Measurements from ENCODE around the gene ZDHHC11. TPM values are rescaled to one million over a fixed set of nuclear protein-coding genes. Genes with fewer than 3 reads are reported as not detected.
"Not testable (repeated sequence)": the region's sequence is repeated elsewhere in the genome, so short reads cannot be mapped to it uniquely, and the experiment has no call there.

ZDHHC11 gene
- total RNA-seq, 1 donor from 2014 or later, result 18.7 TPM

DNA sequence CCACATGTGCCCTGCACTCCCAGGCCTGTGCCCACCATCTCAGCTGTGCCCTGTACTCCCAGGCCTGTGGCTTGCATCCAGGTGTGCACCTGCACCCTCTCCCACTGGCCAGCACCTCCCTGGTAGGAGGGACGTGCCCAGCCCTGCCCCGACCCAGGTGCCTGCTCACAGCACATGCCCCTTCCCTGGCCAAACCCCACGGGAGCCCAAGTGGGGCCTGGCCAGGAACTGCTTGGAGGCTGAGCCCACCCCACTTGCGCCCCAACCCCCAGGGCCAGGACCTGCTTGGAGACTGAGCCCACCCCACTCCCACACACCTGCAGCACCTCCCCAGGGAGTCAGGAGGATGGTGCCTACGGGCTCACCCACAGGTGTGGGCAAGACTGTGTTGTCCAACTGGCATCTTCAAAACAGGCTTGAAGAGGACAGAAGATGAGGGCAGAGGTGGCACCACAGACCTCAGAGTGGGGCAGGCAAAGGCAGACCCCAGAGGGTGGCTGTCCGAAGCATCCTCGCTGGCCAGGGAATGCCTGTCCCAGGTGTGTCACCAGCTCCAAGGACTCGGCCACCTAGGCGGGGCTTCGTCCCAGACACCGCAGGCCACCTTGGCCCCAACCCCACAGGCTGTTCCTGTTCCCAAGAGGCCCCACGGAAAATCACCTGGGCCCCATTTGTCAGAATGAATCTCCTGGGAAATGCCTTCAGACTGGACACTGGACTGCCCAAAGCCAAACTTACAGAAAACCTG is 77.1 kb downstream of the ZDHHC11 start:
- Histone ChIP-seq H3K27ac (replicated peaks) (no peak overlapping the region), H3K4me3 (no peak overlapping the region), H3K9me3 (replicated peaks) (no peaks in the 10 kb centered on the region), H3K4me1 (peaks cover 35% of the 10 kb centered on the region), H3K27me3 (ENCODE audit: low read depth) (no peaks in the 10 kb centered on the region), H3K36me3 (no peaks in the 10 kb centered on the region)
- TF ChIP-seq, protein P1, sequence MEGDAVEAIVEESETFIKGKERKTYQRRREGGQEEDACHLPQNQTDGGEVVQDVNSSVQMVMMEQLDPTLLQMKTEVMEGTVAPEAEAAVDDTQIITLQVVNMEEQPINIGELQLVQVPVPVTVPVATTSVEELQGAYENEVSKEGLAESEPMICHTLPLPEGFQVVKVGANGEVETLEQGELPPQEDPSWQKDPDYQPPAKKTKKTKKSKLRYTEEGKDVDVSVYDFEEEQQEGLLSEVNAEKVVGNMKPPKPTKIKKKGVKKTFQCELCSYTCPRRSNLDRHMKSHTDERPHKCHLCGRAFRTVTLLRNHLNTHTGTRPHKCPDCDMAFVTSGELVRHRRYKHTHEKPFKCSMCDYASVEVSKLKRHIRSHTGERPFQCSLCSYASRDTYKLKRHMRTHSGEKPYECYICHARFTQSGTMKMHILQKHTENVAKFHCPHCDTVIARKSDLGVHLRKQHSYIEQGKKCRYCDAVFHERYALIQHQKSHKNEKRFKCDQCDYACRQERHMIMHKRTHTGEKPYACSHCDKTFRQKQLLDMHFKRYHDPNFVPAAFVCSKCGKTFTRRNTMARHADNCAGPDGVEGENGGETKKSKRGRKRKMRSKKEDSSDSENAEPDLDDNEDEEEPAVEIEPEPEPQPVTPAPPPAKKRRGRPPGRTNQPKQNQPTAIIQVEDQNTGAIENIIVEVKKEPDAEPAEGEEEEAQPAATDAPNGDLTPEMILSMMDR (IDR thresholded peaks at IDR 0.05; ENCODE audit: borderline replicate concordance), result no peak
- no peak for DNase-seq
- intact Hi-C loops (cut with micrococcal nuclease), result no loop called here

DNA sequence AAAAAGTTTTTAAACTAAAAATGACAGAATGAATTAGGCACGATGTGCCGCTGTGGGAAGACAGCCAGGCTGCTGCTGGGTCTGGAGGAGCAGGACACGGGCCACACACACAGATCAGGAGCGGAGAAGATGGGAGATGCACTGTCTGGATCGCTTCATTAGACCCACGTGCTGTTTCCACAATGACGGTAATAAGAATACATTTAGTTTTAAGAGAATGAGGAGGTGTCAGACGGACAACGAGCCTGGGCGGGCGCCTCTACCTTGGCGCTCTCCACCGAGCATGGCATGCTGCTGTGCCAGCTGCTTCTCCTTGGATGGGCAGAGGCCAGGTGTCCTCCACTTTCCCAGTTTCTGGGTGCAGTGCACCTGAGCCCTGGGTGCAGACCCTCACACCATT is 77.9 kb downstream of the ZDHHC11 start:
- H3K4me3 ChIP-seq; DNase-seq; H3K27me3 ChIP-seq (ENCODE audit: low read depth); intact Hi-C loops (cut with micrococcal nuclease); H3K36me3 ChIP-seq; H3K9me3 ChIP-seq (replicated peaks); H3K27ac ChIP-seq (replicated peaks): not testable (repeated sequence)
- peaks cover 34% of the 10 kb centered on the region for H3K4me1 ChIP-seq

DNA sequence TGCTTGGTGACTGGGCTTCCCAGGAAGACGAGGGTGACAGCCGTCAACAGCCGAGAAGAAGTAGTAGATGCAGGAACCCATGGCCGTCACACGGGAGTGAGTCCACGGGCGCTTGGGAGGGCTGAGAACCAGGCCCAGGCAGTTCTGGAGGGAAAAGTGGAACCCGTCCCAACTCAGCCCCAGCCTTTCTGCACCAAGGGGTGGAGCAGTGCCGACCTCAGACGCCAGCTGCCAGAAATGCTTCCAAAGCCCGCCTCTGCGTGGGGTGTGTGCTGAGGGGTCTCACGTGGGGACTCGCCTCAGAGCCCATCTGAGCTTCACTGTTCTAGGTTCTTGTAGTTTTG is 78.3 kb downstream of the ZDHHC11 start:
- H3K36me3 ChIP-seq; H3K4me3 ChIP-seq; H3K9me3 ChIP-seq (replicated peaks); H3K27ac ChIP-seq (replicated peaks); DNase-seq; H3K27me3 ChIP-seq (ENCODE audit: low read depth); intact Hi-C loops (cut with micrococcal nuclease): not testable (repeated sequence)
- peaks cover 30% of the 10 kb centered on the region for H3K4me1 ChIP-seq

DNA sequence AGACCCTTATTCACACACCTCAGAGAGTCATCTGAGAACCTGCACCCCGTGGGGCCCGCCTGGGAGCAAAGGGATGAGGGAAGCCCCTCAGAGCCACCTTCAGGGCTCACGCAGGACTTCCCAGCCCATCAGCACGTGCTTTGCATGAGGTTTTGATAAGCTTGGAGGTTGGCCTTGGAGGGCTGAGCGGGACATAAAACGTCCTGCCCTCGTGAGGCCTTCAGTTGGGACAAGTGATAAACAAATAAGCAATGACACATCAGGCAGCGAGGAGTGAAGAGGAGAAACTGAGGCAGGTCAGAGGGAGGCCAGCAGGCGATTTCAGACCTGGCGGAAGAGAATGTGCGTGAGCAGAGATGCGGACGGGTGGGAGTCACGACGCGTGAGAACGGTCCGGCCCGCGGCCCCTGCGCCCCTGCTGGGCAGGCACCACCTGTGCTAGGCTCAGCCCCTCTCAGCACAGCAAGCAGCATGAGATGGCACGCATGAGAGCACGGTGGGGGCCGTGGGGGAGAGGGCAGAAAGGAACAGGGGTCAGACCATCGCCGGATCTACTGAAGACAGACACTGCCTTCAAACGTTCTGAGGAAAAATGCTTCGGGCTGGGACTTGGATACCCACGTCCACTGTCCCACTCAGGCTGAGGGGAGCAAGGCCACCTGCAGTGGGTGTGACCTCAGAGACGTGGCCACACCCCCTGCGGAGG is 78.8 kb downstream of the ZDHHC11 start:
- H3K27me3 ChIP-seq (ENCODE audit: low read depth); intact Hi-C loops (cut with micrococcal nuclease); H3K4me3 ChIP-seq; H3K36me3 ChIP-seq; DNase-seq; H3K27ac ChIP-seq (replicated peaks); H3K9me3 ChIP-seq (replicated peaks): not testable (repeated sequence)
- peaks cover 25% of the 10 kb centered on the region for H3K4me1 ChIP-seq

DNA sequence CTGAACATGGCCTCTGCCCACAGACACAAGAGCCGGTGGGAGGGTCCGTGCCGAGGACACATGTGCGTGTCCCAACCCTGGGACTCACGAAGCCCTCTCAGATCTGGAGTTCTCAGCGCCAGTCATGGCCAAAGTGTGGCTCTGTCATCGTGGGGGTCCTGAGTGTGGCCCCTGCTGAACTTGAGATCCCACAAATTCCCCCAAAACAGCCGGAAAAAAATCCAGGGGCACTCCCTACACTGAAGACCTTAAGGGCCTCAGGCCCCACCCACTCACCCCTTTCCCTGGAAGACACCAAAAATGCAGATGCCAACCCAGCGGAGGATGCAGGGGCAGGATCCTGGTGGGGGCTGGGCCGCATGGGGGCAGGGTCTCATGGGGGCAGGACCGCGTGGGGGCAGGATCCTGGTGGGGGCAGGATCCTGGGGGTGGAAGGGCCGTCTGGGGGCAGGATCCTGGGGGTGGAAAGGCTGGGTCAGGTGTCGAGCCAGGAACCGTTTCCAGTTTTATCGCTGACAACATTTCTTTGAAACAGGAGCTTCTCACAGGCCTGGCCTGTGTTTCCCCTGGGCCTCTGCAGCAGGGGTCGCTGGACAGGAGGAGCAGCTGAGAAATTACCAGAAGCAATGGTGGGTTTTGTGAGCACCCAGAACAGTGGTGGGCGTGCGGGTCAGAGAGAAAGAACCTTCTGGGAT is 79.6 kb downstream of the ZDHHC11 start:
- H3K9me3 ChIP-seq (replicated peaks); DNase-seq; H3K27me3 ChIP-seq (ENCODE audit: low read depth); H3K27ac ChIP-seq (replicated peaks); intact Hi-C loops (cut with micrococcal nuclease); H3K36me3 ChIP-seq; H3K4me3 ChIP-seq: not testable (repeated sequence)
- peaks cover 18% of the 10 kb centered on the region for H3K4me1 ChIP-seq

DNA sequence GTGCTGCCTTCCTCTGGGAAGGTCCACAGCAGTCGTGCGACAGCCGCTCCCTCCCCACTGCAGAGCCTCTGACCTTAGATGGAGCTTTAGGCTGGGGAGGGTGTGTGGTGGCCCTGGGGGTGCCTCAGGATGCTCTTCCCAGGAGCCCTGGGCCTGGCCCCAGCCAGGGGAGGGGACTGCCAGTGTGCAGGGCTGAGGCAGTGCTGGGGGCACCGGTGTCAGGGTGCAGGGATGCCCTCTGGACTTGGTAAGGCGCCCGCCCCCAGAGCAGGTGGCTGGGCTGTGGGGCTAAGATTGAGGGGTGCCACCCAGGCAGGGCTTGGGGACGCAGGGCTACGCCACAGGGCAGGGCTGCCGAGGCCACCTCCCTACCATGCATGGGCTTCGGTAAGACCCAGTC is 80.2 kb downstream of the ZDHHC11 start:
- H3K27me3 ChIP-seq (ENCODE audit: low read depth); intact Hi-C loops (cut with micrococcal nuclease); H3K27ac ChIP-seq (replicated peaks); DNase-seq; H3K4me3 ChIP-seq; H3K9me3 ChIP-seq (replicated peaks): not testable (repeated sequence)
- peaks cover 16% of the 10 kb centered on the region for H3K36me3 ChIP-seq
- peaks cover 11% of the 10 kb centered on the region for H3K4me1 ChIP-seq

DNA sequence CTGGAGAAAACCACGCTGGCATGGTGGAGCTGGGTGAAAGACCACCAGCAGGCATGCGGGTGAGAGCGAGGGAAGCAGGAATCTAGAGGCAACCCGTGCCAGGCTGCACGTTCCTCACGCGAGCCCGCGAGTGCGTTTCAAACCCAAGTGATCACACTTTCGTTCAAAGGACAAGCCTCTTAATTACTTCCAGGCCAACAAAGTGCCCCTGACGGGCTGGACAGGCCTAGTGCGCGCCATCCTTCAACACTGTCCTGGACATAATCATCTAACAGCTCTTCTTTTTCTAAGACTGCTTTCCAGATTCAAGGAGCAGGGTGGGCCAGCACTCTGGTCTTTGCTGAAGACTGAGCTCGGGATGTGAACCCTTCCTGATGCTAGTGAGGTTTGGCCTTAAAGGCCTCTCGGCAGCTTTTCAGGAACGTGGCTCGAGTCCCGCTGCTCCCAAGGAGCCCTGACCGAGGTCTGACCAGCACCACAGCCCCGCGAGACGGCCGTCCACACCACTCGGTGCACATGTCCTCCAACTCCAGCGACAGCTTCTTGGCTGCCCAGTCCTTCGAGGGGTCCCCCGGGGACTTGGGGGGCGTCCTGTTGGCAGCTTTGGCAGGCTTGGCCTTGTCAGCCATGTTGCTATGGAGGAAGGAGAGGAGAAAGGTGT is 81.2 kb downstream of the ZDHHC11 start:
- H3K4me1 ChIP-seq; H3K27me3 ChIP-seq (ENCODE audit: low read depth); DNase-seq; intact Hi-C loops (cut with micrococcal nuclease); H3K27ac ChIP-seq (replicated peaks); H3K9me3 ChIP-seq (replicated peaks); H3K4me3 ChIP-seq: not testable (repeated sequence)
- H3K36me3 ChIP-seq, result peaks cover 19% of the 10 kb centered on the region

DNA sequence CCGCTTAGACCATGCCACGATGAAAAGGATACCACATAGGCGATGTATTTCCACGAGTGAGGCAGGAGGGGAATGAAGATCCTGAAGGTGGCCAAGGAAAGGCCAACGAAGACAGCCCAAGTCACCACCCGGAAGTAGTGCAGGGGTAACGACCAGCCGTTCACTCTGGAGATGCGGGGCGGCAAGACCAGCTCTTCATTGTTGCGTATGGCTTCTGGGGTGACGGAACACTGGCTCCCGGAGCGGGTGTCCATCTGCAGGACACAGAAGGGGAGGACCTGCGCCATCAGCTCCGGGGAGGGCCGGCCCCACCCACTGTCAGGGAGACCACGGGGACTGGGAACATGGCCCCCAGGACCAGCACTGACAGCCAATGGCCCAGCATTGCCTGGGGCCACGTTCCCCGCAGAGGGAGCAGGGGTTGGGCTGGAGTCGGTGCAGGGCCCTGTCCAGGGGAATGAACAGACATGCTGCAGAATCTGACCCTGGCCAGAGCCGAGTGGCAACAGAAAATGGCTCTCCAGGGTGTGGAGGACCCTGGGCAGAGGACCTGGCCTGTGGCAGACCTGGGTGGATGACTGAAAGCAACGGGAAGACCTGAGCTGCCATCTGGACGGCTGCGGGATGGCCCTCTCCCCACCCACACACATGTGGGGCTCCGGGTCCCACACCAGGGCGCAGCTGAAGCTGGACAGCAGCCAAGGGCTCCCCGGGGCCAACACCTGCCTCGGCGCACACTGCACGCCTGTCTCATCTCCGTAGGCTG is 83.9 kb downstream of the ZDHHC11 start:
- Histone ChIP-seq H3K27ac (replicated peaks) (no peak overlapping the region), H3K36me3 (peaks cover 25% of the 10 kb centered on the region), H3K4me3 (no peak overlapping the region), H3K9me3 (replicated peaks) (no peaks in the 10 kb centered on the region), H3K4me1 (peaks cover 9% of the 10 kb centered on the region), H3K27me3 (ENCODE audit: low read depth) (no peaks in the 10 kb centered on the region)
- intact Hi-C loops (cut with micrococcal nuclease), result no loop called here
- TF ChIP-seq, protein P1 (IDR thresholded peaks at IDR 0.05; ENCODE audit: borderline replicate concordance), result no peak
- no peak for DNase-seq
